Measurements from ENCODE around the gene PSMB7.

The PSMB7 gene

DNA sequence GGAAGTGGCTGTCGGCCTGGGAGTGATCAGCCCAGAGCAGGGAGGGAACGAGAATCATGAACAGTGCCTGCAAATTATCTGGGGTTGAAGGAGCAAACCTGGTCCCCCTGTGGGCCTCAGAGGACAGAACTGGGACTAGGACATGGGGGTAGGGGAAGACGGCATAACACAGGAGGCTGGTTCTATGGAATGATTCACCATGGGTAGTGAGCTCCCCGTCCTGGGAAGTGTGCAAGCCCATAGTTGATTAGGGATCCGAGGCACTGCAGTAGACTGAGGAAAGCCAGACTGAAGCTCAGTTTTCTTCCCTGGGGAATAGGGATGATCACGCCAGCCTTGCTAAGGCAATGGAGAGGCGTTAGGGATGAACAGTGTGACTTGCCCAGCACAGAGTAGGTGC lies 40.6 kb upstream of the PSMB7 start:
- DNase-seq (ENCODE audit: low spot score): no peak
- in situ Hi-C loops (cut with MboI; ENCODE audit: low sequenced_read_pairs, unreplicated experiment): no loop called here
- TF ChIP-seq, protein P1, sequence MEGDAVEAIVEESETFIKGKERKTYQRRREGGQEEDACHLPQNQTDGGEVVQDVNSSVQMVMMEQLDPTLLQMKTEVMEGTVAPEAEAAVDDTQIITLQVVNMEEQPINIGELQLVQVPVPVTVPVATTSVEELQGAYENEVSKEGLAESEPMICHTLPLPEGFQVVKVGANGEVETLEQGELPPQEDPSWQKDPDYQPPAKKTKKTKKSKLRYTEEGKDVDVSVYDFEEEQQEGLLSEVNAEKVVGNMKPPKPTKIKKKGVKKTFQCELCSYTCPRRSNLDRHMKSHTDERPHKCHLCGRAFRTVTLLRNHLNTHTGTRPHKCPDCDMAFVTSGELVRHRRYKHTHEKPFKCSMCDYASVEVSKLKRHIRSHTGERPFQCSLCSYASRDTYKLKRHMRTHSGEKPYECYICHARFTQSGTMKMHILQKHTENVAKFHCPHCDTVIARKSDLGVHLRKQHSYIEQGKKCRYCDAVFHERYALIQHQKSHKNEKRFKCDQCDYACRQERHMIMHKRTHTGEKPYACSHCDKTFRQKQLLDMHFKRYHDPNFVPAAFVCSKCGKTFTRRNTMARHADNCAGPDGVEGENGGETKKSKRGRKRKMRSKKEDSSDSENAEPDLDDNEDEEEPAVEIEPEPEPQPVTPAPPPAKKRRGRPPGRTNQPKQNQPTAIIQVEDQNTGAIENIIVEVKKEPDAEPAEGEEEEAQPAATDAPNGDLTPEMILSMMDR (IDR thresholded peaks at IDR 0.05; ENCODE audit: borderline replicate concordance, control extremely low read depth, extremely low read depth, insufficient read depth, missing control alignments): no peak

DNA sequence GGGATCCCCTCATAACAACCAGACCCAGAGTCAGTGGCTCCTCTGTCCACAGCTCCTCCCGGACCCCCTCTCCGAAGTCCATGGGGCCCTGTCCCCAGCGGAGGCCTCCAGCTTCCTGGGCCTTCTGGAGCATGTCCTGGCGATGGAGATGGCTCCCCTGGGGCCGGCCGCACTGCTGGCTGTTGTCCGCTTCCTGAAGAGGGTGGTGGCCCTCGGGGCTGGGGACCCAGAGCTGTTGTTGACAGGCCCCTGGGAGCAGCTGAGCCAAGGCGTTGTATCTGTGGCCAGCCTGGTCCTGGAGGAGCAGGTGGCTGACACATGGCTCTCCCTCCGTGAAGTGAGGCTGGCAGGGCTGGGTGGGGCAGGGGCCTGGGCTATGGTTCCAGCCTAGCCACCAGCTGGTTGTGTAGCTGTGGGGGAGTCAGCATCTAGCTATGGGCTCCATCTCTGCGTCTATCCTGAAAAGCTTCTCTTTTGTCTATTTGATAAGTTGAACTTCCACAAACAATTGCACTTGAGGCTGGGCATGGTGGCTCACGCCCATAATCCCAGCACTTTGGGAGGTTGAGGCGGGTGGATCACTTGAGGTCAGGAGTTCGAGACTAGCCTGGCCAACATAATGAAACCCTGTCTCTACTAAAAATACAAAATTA lies 39.7 kb upstream of the PSMB7 start:
- TF ChIP-seq, protein P1 (IDR thresholded peaks at IDR 0.05; ENCODE audit: borderline replicate concordance, control extremely low read depth, extremely low read depth, insufficient read depth, missing control alignments): no peak
- in situ Hi-C loops (cut with MboI; ENCODE audit: low sequenced_read_pairs, unreplicated experiment): no loop called here
- DNase-seq (ENCODE audit: low spot score): peak; percentile 23

DNA sequence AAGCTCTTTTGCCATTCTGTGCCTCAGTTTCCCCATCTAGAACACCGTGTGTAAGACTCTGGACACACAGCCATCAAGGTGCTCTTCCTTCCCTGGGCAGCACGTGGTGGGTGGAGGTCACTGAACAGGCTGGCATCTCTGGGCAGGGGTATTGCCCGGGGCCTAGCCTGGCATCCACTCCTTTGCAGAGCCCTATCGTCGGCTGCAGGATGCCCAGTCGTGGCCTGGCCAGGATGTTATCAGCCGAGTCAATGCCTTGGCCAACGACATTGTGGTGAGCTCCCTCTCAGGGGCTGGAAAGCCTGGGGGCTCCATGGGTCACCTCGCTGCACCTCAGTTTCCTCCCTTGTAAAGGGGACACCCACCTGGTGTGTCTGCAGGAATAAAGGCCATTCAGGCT lies 39.1 kb upstream of the PSMB7 start:
- TF ChIP-seq, protein P1 (IDR thresholded peaks at IDR 0.05; ENCODE audit: borderline replicate concordance, control extremely low read depth, extremely low read depth, insufficient read depth, missing control alignments): no peak
- peak; percentile 24 for DNase-seq (ENCODE audit: low spot score)
- in situ Hi-C loops (cut with MboI; ENCODE audit: low sequenced_read_pairs, unreplicated experiment): no loop called here

DNA sequence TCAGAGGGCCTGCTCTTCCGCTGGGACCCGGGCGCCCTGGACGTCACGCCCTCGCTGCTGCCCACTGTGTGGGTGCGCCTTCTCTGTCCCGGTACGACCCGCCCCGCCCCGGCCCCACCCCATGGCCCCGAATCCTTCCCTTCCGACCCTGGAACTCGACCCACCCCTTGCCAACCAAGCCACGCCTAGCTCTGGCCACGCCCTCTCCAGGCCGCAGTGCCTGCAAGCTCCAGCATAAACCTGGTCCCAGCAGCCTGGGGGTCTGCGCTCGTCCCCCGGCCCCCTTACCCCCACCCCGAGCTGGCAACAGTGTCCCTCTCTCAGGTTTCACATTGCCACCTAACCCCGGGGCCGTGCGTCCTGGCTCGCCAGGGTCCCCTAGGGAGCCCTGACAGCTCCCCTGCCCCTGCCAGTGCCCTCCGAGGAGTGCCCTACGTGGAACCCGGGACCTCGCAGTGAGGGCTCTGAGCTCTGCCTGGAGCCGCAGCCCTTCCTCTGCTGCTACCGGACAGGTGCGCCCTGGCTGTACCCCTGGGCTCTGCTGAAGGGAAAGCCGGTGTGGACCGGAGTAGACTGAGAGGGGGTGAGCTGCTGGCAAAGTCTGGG lies 38.4 kb upstream of the PSMB7 start:
- no peak for DNase-seq (ENCODE audit: low spot score)
- in situ Hi-C loops (cut with MboI; ENCODE audit: low sequenced_read_pairs, unreplicated experiment): no loop called here
- TF ChIP-seq, protein P1 (IDR thresholded peaks at IDR 0.05; ENCODE audit: borderline replicate concordance, control extremely low read depth, extremely low read depth, insufficient read depth, missing control alignments): no peak

DNA sequence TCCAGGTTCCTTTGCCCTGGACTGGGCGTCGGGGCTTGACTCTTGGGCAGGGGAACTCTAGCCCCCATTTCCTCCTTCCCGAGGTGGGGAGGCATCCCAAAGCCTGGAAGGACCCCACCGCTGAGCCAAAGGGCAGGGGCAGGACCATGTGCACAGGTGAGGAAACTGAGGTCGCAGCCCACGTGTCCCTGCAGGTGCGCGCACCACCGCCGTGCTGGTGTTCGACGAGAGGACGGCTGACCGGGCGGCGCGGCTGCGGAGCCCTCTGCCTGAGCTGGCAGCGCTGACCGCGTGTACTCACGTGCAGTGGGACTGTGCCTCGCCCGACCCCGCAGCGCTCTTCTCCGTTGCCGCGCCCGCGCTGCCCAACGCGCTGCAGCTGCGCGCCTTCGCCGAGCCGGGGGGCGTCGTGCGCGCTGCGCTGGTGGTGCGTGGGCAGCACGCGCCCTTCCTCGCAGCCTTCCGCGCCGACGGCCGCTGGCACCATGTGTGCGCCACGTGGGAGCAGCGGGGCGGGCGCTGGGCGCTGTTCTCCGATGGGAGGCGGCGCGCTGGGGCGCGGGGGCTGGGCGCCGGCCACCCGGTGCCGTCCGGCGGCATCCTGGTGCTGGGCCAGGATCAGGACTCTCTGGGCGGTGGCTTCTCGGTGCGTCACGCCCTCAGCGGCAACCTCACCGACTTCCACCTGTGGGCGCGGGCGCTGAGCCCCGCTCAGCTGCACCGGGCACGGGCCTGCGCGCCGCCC lies 37.8 kb upstream of the PSMB7 start:
- peak; percentile 43 for DNase-seq (ENCODE audit: low spot score)
- TF ChIP-seq, protein P1 (IDR thresholded peaks at IDR 0.05; ENCODE audit: borderline replicate concordance, control extremely low read depth, extremely low read depth, insufficient read depth, missing control alignments): no peak
- in situ Hi-C loops (cut with MboI; ENCODE audit: low sequenced_read_pairs, unreplicated experiment): no loop called here

DNA sequence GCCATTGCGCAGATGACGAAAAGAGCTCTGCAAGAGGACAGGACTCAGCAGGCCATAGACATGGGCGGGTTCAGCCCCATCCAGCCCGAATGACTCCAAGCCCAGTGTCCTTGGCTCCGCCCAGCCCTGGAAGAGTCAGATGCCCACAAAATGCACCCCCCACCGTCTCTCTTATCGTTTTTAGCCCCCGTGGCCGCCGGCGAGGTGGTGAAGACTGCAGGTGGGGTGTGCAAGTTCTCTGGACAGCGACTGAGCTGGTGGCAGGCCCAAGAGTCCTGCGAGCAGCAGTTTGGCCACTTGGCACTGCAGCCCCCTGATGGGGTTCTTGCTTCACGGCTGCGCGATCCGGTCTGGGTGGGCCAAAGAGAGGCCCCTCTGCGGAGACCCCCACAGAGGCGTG lies 37.1 kb upstream of the PSMB7 start:
- in situ Hi-C loops (cut with MboI; ENCODE audit: low sequenced_read_pairs, unreplicated experiment): no loop called here
- DNase-seq (ENCODE audit: low spot score): peak; percentile 37
- TF ChIP-seq, protein P1 (IDR thresholded peaks at IDR 0.05; ENCODE audit: borderline replicate concordance, control extremely low read depth, extremely low read depth, insufficient read depth, missing control alignments): no peak

Measured in GM13976 (cell line).